Gastrocnemius medialis (tissue), 4 donors: ENCODE measurements around the gene POP5.

Experiments
- POLR2A ChIP-seq, 2 donors: fragments of 450-650 bp; IDR thresholded peaks; one replicate each; pipeline ENCODE4 v1.6.1; 2017; ENCODE audit warnings: antibody characterized with exemption in 2 of 2, mild to moderate bottlenecking in 2 of 2, moderate library complexity in 2 of 2
- TF ChIP-seq, protein P1 (sequence below), 5 experiments: fragments of 450-650 bp in 3 of 5; fragments of 200-600 bp in 2 of 5; sonication (generic) in 2 of 5; IDR thresholded peaks in 4 of 5; conservative IDR thresholded peaks in 1 of 5; 1 replicate in 4 of 5; 2 replicates in 1 of 5; pipeline ENCODE4 v1.5.1; 2016 to 2019; ENCODE audit warnings: antibody characterized with exemption in 5 of 5, mild to moderate bottlenecking in 3 of 5, moderate library complexity in 3 of 5

DNA sequence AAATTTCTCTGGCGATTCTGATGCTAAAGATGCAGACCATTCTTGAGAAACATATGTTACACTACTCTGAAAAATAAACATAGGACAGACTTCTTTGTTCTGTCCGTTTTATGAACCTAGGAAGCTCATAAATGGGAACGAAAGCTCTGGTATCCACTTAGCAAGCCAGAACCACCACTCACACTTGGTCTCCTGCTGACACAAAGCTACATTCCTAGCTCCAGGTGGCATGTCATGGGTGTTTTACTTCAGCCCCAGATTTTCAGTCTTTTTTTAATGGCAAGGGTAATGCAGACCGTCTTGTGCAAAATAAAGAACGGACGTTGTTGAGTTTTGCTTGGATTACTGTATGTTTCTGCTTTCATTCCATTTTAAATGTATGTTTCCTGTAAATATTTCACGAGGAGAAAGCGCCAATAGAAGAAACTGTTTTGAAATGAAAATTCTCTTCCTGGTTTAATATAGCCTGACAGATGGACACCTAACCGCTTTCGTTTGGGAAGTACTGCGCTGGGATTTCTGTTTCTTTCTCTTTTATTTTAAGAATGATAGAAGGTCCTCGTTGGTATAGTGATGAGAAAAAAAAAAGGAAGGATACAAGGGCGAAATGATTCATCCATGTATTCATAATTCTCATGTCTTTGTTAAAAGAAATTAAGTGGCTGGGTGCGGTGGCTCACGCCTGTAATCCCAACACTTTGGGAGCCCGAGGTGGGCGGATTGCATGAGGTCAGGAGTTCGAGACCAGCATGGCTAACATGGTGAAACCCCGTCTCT, 51.4 kb downstream of the POP5 start:
- TF ChIP-seq, protein P1, sequence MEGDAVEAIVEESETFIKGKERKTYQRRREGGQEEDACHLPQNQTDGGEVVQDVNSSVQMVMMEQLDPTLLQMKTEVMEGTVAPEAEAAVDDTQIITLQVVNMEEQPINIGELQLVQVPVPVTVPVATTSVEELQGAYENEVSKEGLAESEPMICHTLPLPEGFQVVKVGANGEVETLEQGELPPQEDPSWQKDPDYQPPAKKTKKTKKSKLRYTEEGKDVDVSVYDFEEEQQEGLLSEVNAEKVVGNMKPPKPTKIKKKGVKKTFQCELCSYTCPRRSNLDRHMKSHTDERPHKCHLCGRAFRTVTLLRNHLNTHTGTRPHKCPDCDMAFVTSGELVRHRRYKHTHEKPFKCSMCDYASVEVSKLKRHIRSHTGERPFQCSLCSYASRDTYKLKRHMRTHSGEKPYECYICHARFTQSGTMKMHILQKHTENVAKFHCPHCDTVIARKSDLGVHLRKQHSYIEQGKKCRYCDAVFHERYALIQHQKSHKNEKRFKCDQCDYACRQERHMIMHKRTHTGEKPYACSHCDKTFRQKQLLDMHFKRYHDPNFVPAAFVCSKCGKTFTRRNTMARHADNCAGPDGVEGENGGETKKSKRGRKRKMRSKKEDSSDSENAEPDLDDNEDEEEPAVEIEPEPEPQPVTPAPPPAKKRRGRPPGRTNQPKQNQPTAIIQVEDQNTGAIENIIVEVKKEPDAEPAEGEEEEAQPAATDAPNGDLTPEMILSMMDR (IDR thresholded peaks at IDR 0.05 in 4 of 5, conservative IDR thresholded peaks at IDR 0.05 in 1 of 5), result no peak
- no peak for TF ChIP-seq POLR2A (IDR thresholded peaks at IDR 0.05)
